Mesenchymal stem cell (in vitro differentiated cells and primary cell): ENCODE data around the gene SV2C.

Experiments used
- DNase-seq: peaks from one replicate; pipeline ENCODE4 v3.0.0-alpha.2; 2013
- H2AFZ ChIP-seq: one replicate; pipeline ENCODE4 v1.6.1; 2013; ENCODE audit warnings: low read depth, mild to moderate bottlenecking, control low read depth, inconsistent platforms, low read length, moderate library complexity
- H2AK5ac ChIP-seq: 2 replicates; pipeline ENCODE4 v1.6.1; 2013; ENCODE audit warnings: low read length, moderate library complexity, mild to moderate bottlenecking, inconsistent platforms; ENCODE audit not compliant: severe bottlenecking
- H2BK120ac ChIP-seq: one replicate; pipeline ENCODE4 v1.6.1; 2013; ENCODE audit warnings: low read depth, mild to moderate bottlenecking, inconsistent platforms, low read length, moderate library complexity
- H2BK12ac ChIP-seq, 2 experiments: one replicate each; pipeline ENCODE4 v1.6.1; 2013; ENCODE audit warnings: inconsistent platforms in 2 of 2, low read length in 2 of 2, mild to moderate bottlenecking in 2 of 2, moderate library complexity in 2 of 2, control low read depth in 1 of 2
- H2BK15ac ChIP-seq: one replicate; pipeline ENCODE4 v1.6.1; 2013; ENCODE audit warnings: mild to moderate bottlenecking, low read depth, inconsistent platforms; ENCODE audit not compliant: poor library complexity, severe bottlenecking
- H2BK5ac ChIP-seq: 2 replicates; pipeline ENCODE4 v1.6.1; 2013; ENCODE audit warnings: low read depth, mild to moderate bottlenecking, low read length, control low read depth, inconsistent platforms; ENCODE audit not compliant: poor library complexity, severe bottlenecking
- H3K14ac ChIP-seq, 2 experiments: one replicate each; pipeline ENCODE4 v1.6.1; 2013; ENCODE audit warnings: inconsistent platforms in 2 of 2, low read length in 2 of 2, control low read depth in 1 of 2, mild to moderate bottlenecking in 1 of 2, moderate library complexity in 1 of 2
- H3K18ac ChIP-seq, 2 experiments: one replicate each; pipeline ENCODE4 v1.6.1; 2013; ENCODE audit warnings: inconsistent platforms in 2 of 2, low read length in 2 of 2, control low read depth in 1 of 2, low read depth in 1 of 2, mild to moderate bottlenecking in 1 of 2
- H3K23ac ChIP-seq, 2 experiments: one replicate each; pipeline ENCODE4 v1.6.1; 2013; ENCODE audit warnings: inconsistent platforms in 2 of 2, low read length in 2 of 2, mild to moderate bottlenecking in 2 of 2, moderate library complexity in 2 of 2, control low read depth in 1 of 2
- H3K27ac ChIP-seq: 2 replicates; pipeline ENCODE4 v1.5.1; 2013; ENCODE audit warnings: mild to moderate bottlenecking, moderate library complexity, low read length, control low read depth, inconsistent platforms; ENCODE audit not compliant: poor library complexity, severe bottlenecking
- H3K27me3 ChIP-seq, 2 experiments: 2 replicates each; pipeline versions ENCODE4 v1.6.1 to v1.7.0; 2013; ENCODE audit warnings: low read length in 2 of 2, mild to moderate bottlenecking in 2 of 2, moderate library complexity in 2 of 2, control low read depth in 1 of 2, inconsistent platforms in 1 of 2; ENCODE audit not compliant: control insufficient read depth in 1 of 2, insufficient read depth in 1 of 2
- H3K36me3 ChIP-seq, 2 experiments: 2 replicates each; pipeline versions ENCODE4 v1.6.1 to v1.7.0; 2013; ENCODE audit warnings: low read length in 2 of 2, control low read depth in 1 of 2, inconsistent platforms in 1 of 2, low read depth in 1 of 2, mild to moderate bottlenecking in 1 of 2; ENCODE audit not compliant: insufficient read depth in 2 of 2, control insufficient read depth in 1 of 2
- H3K4ac ChIP-seq, 2 experiments: one replicate each; pipeline ENCODE4 v1.6.1; 2013; ENCODE audit warnings: inconsistent platforms in 2 of 2, low read length in 2 of 2, mild to moderate bottlenecking in 2 of 2, moderate library complexity in 2 of 2, control low read depth in 1 of 2, low read depth in 1 of 2
- H3K4me1 ChIP-seq: 2 replicates; pipeline ENCODE4 v1.6.1; 2013; ENCODE audit warnings: low read depth, low read length, control low read depth; ENCODE audit not compliant: control insufficient read depth, insufficient read depth
- H3K4me2 ChIP-seq: 2 replicates; pipeline ENCODE4 v1.6.1; 2013; ENCODE audit warnings: low read length, mild to moderate bottlenecking, inconsistent platforms; ENCODE audit not compliant: poor library complexity, severe bottlenecking
- H3K4me3 ChIP-seq, 2 experiments: 2 replicates each; pipeline versions ENCODE4 v1.5.1 to v1.7.0; 2013; ENCODE audit warnings: low read length in 2 of 2, mild to moderate bottlenecking in 2 of 2, control low read depth in 1 of 2, low read depth in 1 of 2; ENCODE audit not compliant: insufficient read depth in 1 of 2
- H3K79me1 ChIP-seq: replicated peaks from 2 replicates; pipeline ENCODE4 v1.6.1; 2013; ENCODE audit warnings: mild to moderate bottlenecking, control low read depth, low read length, inconsistent platforms; ENCODE audit not compliant: poor library complexity, severe bottlenecking
- H3K9ac ChIP-seq: 2 replicates; pipeline ENCODE4 v1.7.0; 2013; ENCODE audit warnings: mild to moderate bottlenecking, low read length, moderate library complexity
- H3K9me3 ChIP-seq: 2 replicates; pipeline ENCODE4 v1.7.0; 2013; ENCODE audit warnings: mild to moderate bottlenecking, low read length; ENCODE audit not compliant: control insufficient read depth
- H4K8ac ChIP-seq: one replicate; pipeline ENCODE4 v1.6.1; 2013; ENCODE audit warnings: inconsistent platforms, mild to moderate bottlenecking, low read length, moderate library complexity
- H4K91ac ChIP-seq: one replicate; pipeline ENCODE4 v1.6.1; 2013; ENCODE audit warnings: mild to moderate bottlenecking, low read length, inconsistent platforms
- WGBS: methylation state at CpG from one replicate; pipeline ENCODE4 v1.1.7; 2013; ENCODE audit warnings: mixed read lengths; 5-methylcytosine and 5-hydroxymethylcytosine counted together

The SV2C gene

DNA sequence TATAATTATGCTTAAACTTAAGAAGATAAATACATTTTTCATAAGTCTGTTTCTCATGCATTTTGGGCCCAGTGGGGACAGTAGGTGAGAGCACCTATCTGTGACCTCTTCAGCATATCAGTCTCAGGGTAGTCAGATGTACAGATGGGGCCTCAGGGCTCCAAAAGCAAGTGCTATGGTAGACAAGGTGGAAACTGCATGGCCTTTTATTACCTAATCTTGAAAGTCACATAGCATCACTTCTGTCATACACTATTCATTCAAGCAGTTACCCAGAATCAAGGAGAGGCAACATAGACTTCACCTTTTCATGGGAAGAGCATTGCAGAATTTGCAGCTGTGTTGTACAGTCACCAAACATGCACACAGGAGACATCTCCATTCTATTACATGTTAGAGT lies 94.8 kb downstream of the SV2C start:
- H3K79me1 ChIP-seq, result no peaks in the 10 kb centered on the region
- no peak overlapping the region for H3K23ac ChIP-seq
- no peak overlapping the region for H3K27ac ChIP-seq
- H3K9ac ChIP-seq, result no peak overlapping the region
- no peak overlapping the region for H4K91ac ChIP-seq
- H3K14ac ChIP-seq, result no peak overlapping the region
- no peak overlapping the region for H3K4me3 ChIP-seq
- no peak overlapping the region for H2AK5ac ChIP-seq
- no peak overlapping the region for H4K8ac ChIP-seq
- H2AFZ ChIP-seq, result no peak overlapping the region
- no peak overlapping the region for H3K4me2 ChIP-seq
- no peak for DNase-seq
- no peak overlapping the region for H2BK120ac ChIP-seq
- no peak overlapping the region for H2BK5ac ChIP-seq
- H3K18ac ChIP-seq, result no peak overlapping the region
- no peak overlapping the region for H2BK15ac ChIP-seq
- H3K4ac ChIP-seq, result no peak overlapping the region
- H3K36me3 ChIP-seq, result no peaks in the 10 kb centered on the region
- peaks cover 1% of the 10 kb centered on the region for H3K4me1 ChIP-seq
- H2BK12ac ChIP-seq, result no peak overlapping the region
- H3K27me3 ChIP-seq, result no peaks in the 10 kb centered on the region
- H3K9me3 ChIP-seq, result no peaks in the 10 kb centered on the region

- no peak overlapping the region for H2AFZ ChIP-seq
- no peak overlapping the region for H3K4me2 ChIP-seq
- no peak overlapping the region for H3K18ac ChIP-seq
- no peak overlapping the region for H2AK5ac ChIP-seq
- H4K91ac ChIP-seq, result no peak overlapping the region
- no peak overlapping the region for H3K4me3 ChIP-seq
- H3K9me3 ChIP-seq, result no peaks in the 10 kb centered on the region
- peaks cover 0 to under 1% of the 10 kb centered on the region in 2 experiments for H3K27me3 ChIP-seq
- H3K36me3 ChIP-seq, result no peaks in the 10 kb centered on the region
- H3K9ac ChIP-seq, result no peak overlapping the region
- no peak for DNase-seq
- H3K4ac ChIP-seq, result no peak overlapping the region
- H4K8ac ChIP-seq, result no peak overlapping the region
- 79% methylated on average over 5 of the region's 5 CpGs for WGBS
- no peak overlapping the region for H2BK120ac ChIP-seq
- H3K79me1 ChIP-seq, result no peaks in the 10 kb centered on the region
- H3K14ac ChIP-seq, result no peak overlapping the region
- peaks cover 1% of the 10 kb centered on the region for H3K4me1 ChIP-seq
- H3K27ac ChIP-seq, result no peak overlapping the region
- no peak overlapping the region for H3K23ac ChIP-seq
- no peak overlapping the region for H2BK5ac ChIP-seq
- H2BK12ac ChIP-seq, result no peak overlapping the region
- H2BK15ac ChIP-seq, result no peak overlapping the region
These were observed 95.7 kb downstream of the SV2C start for GRCh38 chr5:76178913-76179312.

GRCh38 chr5:76180814-76181805 lies 97.9 kb downstream of the SV2C start:
- Histone ChIP-seq H2BK5ac (no peak overlapping the region), H4K8ac (no peak overlapping the region)

GRCh38 chr5:76187386-76187785 lies 104.2 kb downstream of the SV2C start:
- Histone ChIP-seq H4K91ac (no peak overlapping the region), H2BK120ac (no peak overlapping the region), H2BK12ac (no peak overlapping the region), H2BK5ac (no peak overlapping the region), H2AK5ac (no peak overlapping the region), H4K8ac (no peak overlapping the region), H3K14ac (no peak overlapping the region), H2BK15ac (no peak overlapping the region), H3K4me1 (no peaks in the 10 kb centered on the region), H3K4me2 (no peak overlapping the region), H3K27ac (no peak overlapping the region), H3K9me3 (no peaks in the 10 kb centered on the region), H3K23ac (no peak overlapping the region), H3K4ac (no peak overlapping the region), H3K36me3 (no peaks in the 10 kb centered on the region), H3K18ac (no peak overlapping the region), H3K9ac (no peak overlapping the region), H2AFZ (no peak overlapping the region), H3K79me1 (no peaks in the 10 kb centered on the region), H3K27me3 (peaks cover 0 to 17% of the 10 kb centered on the region in 2 experiments), H3K4me3 (no peak overlapping the region)
- DNase-seq, result no peak

More at GRCh38 chr5:76180814-76181805, 97.9 kb downstream of the SV2C start:
- H2AFZ ChIP-seq, result no peak overlapping the region
- no peaks in the 10 kb centered on the region for H3K36me3 ChIP-seq
- no peak overlapping the region for H3K4ac ChIP-seq
- no peak overlapping the region for H3K14ac ChIP-seq
- H3K27ac ChIP-seq, result no peak overlapping the region
- no peak overlapping the region for H2BK15ac ChIP-seq
- H3K4me3 ChIP-seq, result no peak overlapping the region
- no peak overlapping the region for H2BK120ac ChIP-seq
- no peak overlapping the region for H2BK12ac ChIP-seq
- WGBS, result 72% methylated on average over 7 of the region's 8 CpGs
- H3K23ac ChIP-seq, result no peak overlapping the region
- DNase-seq, result peak; percentile 25
- peaks cover 0 to 4% of the 10 kb centered on the region in 2 experiments for H3K27me3 ChIP-seq
- no peak overlapping the region for H3K4me2 ChIP-seq
- no peak overlapping the region for H4K91ac ChIP-seq
- H2AK5ac ChIP-seq, result no peak overlapping the region
- no peaks in the 10 kb centered on the region for H3K9me3 ChIP-seq
- no peaks in the 10 kb centered on the region for H3K4me1 ChIP-seq
- no peak overlapping the region for H3K9ac ChIP-seq
- no peak overlapping the region for H3K18ac ChIP-seq
- H3K79me1 ChIP-seq, result no peaks in the 10 kb centered on the region
